Activated naive CD4-positive, alpha-beta T cell (primary cell): Measurements from ENCODE around the gene PSPH.
"Not testable (repeated sequence)": the region's sequence is repeated elsewhere in the genome, so short reads cannot be mapped to it uniquely, and the experiment has no call there.

Experiments
- DNase-seq, 4 experiments: peaks; one replicate each; lab custom pipeline; 2025; lab: John Stamatoyannopoulos, UW

Gene PSPH

GRCh38 chr7:56062382-56062781 lies 11.1 kb upstream of the PSPH start:
- DNase-seq: no peak

GRCh38 chr7:56053993-56054392 lies 2.7 kb upstream of the PSPH start:
- no peak for DNase-seq

GRCh38 chr7:56053379-56053778 lies 2.1 kb upstream of the PSPH start:
- no peak for DNase-seq

- no peak for DNase-seq
Measured at GRCh38 chr7:56051053-56051338, 248 bp downstream of the PSPH start.

GRCh38 chr7:56048763-56049162 lies 2.5 kb downstream of the PSPH start:
- not testable (repeated sequence) for DNase-seq

GRCh38 chr7:56048245-56048644 lies 3.0 kb downstream of the PSPH start:
- DNase-seq: no peak

- DNase-seq: not testable (repeated sequence)
Measured at GRCh38 chr7:56047446-56048116, 3.7 kb downstream of the PSPH start.

GRCh38 chr7:56046721-56047445 lies 4.4 kb downstream of the PSPH start:
- no peak for DNase-seq

GRCh38 chr7:56045758-56046157 lies 5.5 kb downstream of the PSPH start:
- DNase-seq: not testable (repeated sequence)

- no peak for DNase-seq
Measured at GRCh38 chr7:56040730-56041129, 10.5 kb downstream of the PSPH start.

GRCh38 chr7:56033671-56034432 lies 17.4 kb downstream of the PSPH start:
- peak; percentile 13 to 73 (median 35) for DNase-seq

- DNase-seq: not testable (repeated sequence)
Measured at GRCh38 chr7:56032578-56032977, 18.7 kb downstream of the PSPH start.

GRCh38 chr7:56031556-56031955 lies 19.7 kb downstream of the PSPH start:
- DNase-seq: not testable (repeated sequence)

GRCh38 chr7:56030340-56030739 lies 20.9 kb downstream of the PSPH start:
- DNase-seq: no peak

- DNase-seq: no peak
Measured at GRCh38 chr7:56028942-56029630, 22.2 kb downstream of the PSPH start.

GRCh38 chr7:56026538-56026937 lies 24.7 kb downstream of the PSPH start:
- no peak for DNase-seq

GRCh38 chr7:56023500-56023899 lies 27.7 kb downstream of the PSPH start:
- no peak for DNase-seq

GRCh38 chr7:56019501-56019900 lies 31.7 kb downstream of the PSPH start:
- DNase-seq: no peak

GRCh38 chr7:56017015-56017414 lies 34.2 kb downstream of the PSPH start:
- DNase-seq: not testable (repeated sequence)

- DNase-seq: no peak
Measured at GRCh38 chr7:56009695-56010094, 41.5 kb downstream of the PSPH start.

GRCh38 chr7:56007891-56008290 lies 43.4 kb downstream of the PSPH start:
- DNase-seq: no peak

- DNase-seq: no peak
Measured at GRCh38 chr7:56007167-56007652, 44.0 kb downstream of the PSPH start.
